ENCODE results near the gene RAPSN.

The RAPSN gene

GRCh38 chr11:47431356-47432083, 17.4 kb downstream of the RAPSN start:
- DNase-seq = no peak

DNA sequence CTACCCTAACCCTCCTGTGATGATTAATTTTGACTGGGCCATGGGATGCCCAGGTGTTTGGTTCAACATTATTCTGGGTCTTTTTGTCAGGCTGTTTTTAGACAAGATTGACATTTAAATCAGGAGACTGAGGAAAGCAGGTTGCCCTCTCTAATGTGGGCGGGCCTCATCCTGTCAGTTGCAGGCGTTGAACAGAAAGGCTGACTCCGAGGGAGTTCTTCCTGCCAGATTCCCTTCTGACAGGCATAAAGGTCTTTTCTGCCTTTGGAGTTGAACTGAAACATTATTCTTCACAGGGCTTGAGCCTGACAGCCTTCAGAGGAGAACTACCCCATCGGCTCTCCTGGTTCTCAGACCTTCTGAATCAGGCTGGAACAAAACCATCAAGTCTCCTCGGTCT, 18.4 kb downstream of the RAPSN start:
- DNase-seq = no peak

DNA sequence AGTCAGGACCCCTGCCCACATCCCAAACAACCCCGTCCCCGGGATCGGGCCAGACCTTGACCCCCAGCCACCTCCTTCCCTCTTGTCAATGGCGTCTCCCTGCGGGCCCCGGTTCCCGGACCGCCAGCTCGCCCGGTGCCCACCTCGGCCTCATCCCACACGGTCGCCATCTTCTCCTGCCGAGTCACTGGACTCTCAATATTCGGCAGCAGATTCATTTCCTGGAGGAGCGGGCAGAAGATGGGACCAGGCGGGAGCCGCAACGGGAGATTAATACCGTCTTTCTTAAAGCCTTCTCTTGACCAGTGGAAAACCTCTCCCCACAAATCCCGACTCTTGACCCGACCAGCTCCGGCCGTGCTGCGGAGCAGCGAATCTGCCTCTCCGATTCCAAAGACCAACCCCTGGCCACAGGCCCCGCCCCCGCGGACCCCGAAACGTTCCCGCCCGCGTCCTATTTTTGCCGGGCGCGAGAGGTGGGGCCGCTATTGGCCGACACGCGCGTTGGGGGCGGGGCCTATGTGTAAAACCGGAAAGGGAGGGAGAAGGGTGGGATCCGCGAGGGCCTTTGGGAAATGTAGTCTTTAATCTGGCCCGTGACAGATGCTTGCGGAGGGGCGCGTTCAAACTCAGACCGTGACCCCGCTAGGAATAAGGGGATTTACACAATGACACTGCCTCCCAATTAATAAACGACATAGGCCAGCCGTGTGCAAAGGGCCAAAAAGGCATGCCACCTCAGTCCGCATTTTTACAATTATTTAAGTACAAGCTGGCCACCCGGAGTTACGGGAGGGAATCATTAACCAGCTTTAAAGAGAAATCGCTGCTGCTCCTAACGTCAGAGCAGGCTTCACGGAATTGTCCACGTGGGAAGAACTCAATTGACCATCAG, 22.6 kb downstream of the RAPSN start, which contains the start of gene PSMC3:
TSS of gene PSMC3 (minus strand) at position 378 of the 895 bp plus-strand sequence. CDS start at position 218, 160 bp downstream.
- DNase-seq = peak; percentile 97 to 99

DNA sequence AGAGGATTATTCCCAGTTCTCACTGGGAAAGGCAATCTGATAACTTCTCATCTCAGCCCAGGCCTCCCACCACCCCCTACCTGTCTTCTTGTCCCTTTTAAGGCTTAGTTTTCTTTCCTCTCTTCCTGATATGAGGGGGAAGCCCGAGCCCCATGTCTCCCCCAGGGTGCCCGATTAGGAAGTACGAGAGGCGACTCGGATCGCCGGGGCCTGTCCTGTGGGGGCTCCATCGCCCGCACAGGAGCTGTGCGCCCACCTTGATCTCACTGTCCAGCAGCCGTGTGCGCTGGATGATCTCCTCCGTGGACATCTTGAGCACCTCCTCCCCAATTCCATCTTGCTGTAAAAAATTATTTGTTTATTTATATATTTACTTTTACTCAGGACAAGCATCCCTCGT, 23.3 kb downstream of the RAPSN start:
- DNase-seq = no peak

DNA sequence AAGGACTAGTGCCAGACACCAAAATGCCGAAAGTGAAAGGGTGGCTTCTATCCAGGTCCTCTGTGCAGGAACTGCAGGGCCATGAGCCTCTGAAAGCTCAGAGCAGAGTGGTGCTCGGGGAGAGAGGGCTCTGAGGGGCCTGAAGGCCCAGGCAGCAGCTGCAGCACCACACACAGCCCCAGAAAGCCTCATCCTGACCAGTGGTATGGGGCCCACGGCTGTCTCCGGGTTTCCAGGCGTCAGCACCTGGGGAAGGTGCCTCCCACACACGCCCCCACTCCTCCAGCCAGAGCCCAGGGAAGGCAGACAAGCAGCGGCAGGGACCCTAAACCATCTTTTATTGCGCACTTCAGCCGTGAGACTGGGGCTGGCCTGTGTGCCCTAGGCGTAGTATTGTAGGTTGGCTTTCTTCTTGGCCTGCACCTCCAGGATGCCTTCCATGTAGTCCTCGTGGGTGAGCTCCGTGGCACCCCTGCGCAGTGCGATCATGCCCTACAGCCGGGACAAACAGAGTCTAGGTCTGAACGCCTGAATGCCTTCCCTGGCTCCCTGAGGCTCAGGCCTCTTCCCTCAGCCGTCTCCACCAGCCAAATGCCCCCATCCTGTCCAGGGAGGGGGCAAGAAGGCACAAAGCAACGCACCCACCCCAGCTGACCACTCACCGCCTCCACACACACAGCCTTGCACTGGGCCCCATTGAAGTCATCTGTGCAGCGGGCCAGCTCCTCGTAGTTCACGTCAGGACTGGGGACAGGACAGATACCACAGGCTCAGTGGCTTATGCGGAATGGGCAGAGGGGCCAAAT, 30.3 kb downstream of the RAPSN start:
- DNase-seq = no peak

GRCh38 chr11:47417712-47418111, 31.2 kb downstream of the RAPSN start:
- DNase-seq = no peak

DNA sequence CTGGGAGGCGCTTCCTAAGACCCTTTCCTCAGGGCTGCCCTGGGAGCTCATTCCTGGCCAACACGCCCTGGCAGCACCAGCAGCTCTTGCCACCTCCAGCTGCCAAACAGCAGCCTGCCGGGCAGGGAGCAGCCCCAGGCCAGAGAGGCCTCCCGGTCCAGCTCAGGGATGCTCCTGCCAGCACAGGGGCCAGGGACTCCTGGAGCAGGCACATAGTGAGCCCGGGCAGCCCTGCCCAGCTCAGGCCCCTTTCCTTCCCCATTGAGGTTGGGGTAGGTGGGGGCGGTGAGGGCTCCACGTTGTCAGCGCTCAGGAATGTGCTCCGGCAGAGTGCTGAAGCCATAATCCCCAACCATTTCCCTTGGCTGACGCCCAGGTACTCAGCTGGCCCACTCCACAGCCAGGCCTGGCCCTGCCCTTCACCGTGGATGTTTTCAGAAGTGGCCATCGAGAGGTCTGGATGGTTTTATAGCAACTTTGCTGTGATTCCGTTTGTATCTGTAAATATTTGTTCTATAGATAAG, 32.9 kb downstream of the RAPSN start:
- DNase-seq = no peak

DNA sequence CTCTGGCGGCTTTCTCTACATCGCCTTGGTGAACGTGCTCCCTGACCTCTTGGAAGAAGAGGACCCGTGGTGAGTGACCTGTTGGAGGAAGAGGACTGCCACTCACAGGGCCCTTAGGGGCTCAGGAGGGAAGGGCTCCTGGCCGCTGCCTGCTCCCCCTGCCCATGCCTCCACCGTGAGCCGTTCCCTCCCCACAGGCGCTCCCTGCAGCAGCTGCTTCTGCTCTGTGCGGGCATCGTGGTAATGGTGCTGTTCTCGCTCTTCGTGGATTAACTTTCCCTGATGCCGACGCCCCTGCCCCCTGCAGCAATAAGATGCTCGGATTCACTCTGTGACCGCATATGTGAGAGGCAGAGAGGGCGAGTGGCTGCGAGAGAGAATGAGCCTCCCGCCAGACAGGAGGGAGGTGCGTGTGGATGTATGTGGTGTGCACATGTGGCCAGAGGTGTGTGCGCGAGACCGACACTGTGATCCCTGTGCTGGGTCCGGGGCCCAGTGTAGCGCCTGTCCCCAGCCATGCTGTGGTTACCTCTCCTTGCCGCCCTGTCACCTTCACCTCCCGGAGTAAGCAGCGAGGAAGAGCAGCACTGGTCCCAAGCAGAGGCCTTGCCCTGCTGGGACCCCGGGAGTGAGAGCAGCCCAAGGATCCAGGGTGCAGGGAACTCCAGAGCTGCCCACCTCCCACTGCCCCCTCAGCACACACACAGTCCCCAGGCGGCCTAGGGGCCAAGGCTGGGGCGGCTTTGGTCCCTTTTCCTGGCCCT, 33.7 kb downstream of the RAPSN start:
- DNase-seq = no peak

- no peak for DNase-seq
Observed at GRCh38 chr11:47414685-47415070, 34.3 kb downstream of the RAPSN start.

GRCh38 chr11:47413908-47414684, 34.8 kb downstream of the RAPSN start:
- DNase-seq = no peak

- no peak for DNase-seq
Observed at GRCh38 chr11:47413351-47413750, 35.6 kb downstream of the RAPSN start.

DNA sequence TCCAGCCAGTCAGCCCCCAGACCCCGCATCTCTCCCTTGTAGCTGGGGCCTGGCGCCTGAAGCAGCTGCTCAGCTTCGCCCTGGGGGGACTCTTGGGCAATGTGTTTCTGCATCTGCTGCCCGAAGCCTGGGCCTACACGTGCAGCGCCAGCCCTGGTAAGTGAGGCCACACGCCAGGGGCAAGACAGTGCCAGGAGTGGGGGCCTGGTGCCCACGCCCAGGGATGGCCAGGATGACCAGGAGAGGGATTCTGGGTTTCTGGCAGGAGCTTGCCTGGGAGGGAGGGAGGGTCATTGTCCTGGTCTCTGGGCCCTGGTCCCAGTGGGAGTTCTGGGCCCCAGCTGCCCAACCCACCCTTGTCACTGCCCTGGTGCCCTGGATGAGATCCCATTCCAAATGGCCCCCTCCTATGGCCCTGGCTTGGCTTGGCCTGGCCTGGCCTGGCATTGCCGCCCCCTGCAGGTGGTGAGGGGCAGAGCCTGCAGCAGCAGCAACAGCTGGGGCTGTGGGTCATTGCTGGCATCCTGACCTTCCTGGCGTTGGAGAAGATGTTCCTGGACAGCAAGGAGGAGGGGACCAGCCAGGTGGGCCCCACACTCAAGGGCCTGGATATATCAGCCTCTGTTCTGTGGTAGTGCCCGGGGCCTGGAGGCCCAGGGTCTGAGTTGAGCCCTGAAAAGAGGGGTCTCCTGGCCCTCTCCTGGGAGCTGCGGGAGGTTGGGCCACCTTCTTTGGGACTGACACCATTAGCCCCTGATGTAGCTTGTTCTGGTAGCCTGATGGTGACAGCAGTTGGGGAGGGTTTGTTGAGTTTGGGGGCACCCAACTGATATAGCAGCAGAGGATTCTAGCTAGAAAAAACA, 36.8 kb downstream of the RAPSN start:
- peak; percentile 23 to 61 for DNase-seq

GRCh38 chr11:47410370-47411264, 38.3 kb downstream of the RAPSN start:
- DNase-seq = no peak

DNA sequence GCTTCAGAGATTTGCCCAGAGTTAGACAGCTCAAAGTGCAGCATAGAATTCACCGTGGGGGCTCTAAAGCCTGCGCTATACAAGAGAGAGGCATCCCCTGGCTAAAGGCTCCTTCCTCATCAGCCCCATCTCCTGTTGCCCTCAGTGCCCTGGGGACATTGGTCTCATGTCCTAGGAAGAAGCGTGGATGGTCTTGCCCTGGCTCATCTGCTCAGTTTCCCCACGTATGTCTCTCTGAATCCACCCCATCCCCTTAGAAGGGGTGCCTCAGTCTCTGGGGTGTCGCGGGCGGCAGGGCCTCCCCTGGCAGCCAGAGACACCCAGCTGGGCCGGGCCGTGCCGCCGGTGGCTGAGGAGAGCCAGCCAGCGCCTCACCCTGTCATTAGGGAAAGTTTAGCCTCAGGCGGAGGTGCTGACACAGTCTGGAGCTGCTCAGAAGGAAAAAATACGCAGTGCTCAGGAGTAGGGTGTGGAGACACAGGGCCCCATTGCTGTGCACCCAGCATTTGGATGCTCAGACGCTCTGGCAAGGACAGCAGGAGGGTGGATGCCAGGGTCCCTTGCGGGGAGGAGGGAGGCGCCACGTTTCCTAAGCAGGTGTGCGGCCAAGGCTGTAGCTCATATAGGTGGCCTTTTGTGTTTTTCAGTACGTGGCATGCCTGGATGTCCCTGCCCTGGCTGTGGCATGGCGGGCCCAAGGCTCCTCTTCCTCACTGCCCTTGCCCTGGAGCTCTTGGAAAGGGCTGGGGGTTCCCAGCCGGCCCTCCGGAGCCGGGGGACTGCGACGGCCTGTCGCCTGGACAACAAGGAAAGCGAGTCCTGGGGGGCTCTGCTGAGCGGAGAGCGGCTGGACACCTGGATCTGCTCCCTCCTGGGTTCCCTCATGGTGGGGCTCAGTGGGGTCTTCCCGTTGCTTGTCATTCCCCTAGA, 39.2 kb downstream of the RAPSN start:
- no peak for DNase-seq

DNA sequence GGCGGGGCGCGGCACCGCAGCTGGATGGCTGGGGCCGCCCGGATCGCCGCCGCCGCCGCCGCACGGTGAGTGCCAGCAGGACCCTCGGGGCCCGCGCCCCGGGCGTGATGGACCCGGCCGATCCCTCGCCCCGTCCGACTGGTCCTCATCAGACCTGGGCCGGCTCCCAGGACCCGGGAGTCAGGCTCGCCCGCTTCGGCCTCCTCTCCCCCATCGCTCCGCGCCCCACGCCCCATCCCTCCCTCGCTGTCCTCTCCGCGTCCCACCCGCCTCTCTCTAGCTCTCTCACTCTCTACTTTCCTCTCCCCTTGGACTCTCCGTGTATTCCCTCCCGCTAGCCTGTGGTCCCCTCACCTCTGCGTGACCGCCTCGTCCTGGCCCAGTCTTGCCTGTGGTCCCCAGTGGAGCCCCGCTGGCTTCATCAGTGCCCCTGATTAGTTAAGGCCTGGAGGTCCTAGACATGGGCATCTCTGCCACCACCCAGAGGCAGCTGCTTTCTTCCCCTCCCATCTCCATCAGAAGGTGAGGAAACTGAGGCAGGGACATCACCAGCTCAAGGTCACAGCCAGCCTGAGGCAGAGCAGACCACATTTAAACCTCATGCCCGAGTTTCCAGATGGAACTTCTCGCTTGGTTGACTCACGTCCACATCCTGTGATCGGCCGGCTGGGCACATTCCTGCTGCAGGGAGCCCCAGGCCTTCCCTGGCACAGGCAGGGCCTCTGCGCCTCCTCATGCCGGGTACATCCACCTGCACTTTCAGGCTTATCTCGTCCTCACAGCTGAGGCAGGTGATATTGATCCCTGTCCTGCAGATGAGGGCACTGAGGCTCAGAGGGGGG, 40.1 kb downstream of the RAPSN start:
- no peak for DNase-seq

DNA sequence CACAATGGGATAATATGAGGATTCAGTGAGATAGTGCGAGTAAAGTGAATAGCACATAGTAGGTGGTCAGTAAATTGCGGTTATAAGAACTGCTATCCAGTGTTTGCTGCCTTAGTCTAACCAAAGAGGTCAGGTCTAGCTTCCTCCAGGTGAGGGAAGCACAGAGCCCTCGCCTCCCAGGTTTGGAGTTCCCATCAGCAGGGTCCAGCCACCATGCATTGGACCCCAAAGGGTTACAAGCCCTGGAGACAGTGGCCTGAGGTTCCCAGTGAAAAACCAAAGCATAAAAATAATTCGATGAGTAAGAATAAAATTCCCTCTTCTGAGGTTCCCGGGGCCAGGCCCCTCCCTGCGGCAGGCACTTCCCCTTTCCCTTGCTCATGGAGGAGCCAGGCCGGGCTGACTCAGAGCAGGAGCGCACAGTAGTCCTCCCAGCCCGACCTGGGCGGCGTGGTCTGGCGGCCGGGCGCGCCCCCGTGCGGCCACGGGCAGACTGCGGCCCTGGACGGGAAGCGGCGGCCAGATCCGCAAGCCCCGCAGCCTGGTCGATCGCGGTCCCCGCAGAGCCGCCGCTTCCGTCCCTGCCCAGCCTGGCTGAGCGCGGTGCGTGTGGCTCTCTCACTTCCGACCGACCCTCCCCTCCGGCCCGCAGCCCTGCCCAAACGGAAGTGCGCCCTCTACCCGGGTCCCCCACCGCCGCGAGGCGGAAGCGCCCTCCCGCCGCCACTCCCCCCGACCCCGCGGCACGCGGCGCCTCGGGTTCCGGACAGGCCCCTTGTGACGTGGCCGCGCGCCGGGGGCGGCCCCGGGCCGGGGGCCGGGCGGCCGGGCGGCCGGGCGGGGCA, 41.0 kb downstream of the RAPSN start, which contains the start of gene SLC39A13:
TSS of gene SLC39A13 (plus strand) at position 845 of the 845 bp plus-strand sequence. CDS start 1,505 bp downstream, outside the sequence.
- peak; percentile 90 to 93 for DNase-seq
